Endothelial cell of umbilical vein (primary cell): ENCODE data around the gene FOLR1. TPM values are rescaled to one million over a fixed set of nuclear protein-coding genes. Genes with fewer than 3 reads are reported as not detected.

Source experiments
- BruUV-seq: library from RNA; stranded (reverse); fragments of 400-500 nt; replicated peaks from 2 replicates; lab custom pipeline; 2021; lab: Mats Ljungman, UMichigan
- CTCF ChIA-PET: fragments of 300-600, 350-600 bp; sonication (Branson Sonifier 250); formaldehyde crosslinking; loops from one replicate; lab custom pipeline; 2021; ENCODE audit warnings: antibody characterized with exemption, inconsistent platforms; lab: Charles Lee
- POLR2A ChIA-PET: fragments of 300-600, 350-600 bp; sonication (Branson Sonifier 250); formaldehyde crosslinking; loops from one replicate; lab custom pipeline; 2021; ENCODE audit warnings: antibody characterized with exemption, inconsistent platforms; lab: Charles Lee
- DNase-seq: peaks from one replicate; pipeline ENCODE4 v3.0.0-alpha.2; 2011; ENCODE audit warnings: low read depth, low spot score
- FAIRE-seq: peaks from 2 replicates; lab custom pipeline; 2011; peaks lifted over from hg19 to GRCh38; lab: Jason Lieb, UNC
- H2AFZ ChIP-seq: 2 replicates; pipeline ENCODE4 v1.6.0; 2012; ENCODE audit warnings: low read depth, low read length, control low read depth, inconsistent platforms
- H3K27ac ChIP-seq: 2 replicates; pipeline ENCODE4 v1.5.1; 2011; ENCODE audit warnings: low read depth, mild to moderate bottlenecking, control low read depth, low read length, moderate library complexity; ENCODE audit not compliant: insufficient read depth
- H3K27me3 ChIP-seq, 2 experiments: 2 replicates each; pipeline versions ENCODE4 v1.6.0 to v1.6.1; 2011; ENCODE audit warnings: low read length in 2 of 2, mixed read lengths in 1 of 2; ENCODE audit not compliant: control insufficient read depth in 2 of 2, insufficient read depth in 2 of 2
- H3K36me3 ChIP-seq, 2 experiments: 2 replicates in 1 of 2; 3 replicates in 1 of 2; pipeline ENCODE4 v1.5.1; 2011; ENCODE audit warnings: low read length in 2 of 2, mild to moderate bottlenecking in 1 of 2, moderate library complexity in 1 of 2; ENCODE audit not compliant: control insufficient read depth in 2 of 2, insufficient read depth in 2 of 2; ENCODE audit errors: extremely low read depth in 1 of 2
- H3K4me1 ChIP-seq: 3 replicates; pipeline ENCODE4 v1.5.1; 2011; ENCODE audit warnings: mild to moderate bottlenecking, low read length; ENCODE audit not compliant: control insufficient read depth, insufficient read depth; ENCODE audit errors: extremely low read depth
- H3K4me2 ChIP-seq: 2 replicates; pipeline ENCODE4 v1.6.1; 2011; ENCODE audit warnings: low read length, control low read depth, mixed read lengths; ENCODE audit not compliant: insufficient read depth
- H3K4me3 ChIP-seq, 3 experiments: fragments of 200-600 bp in 1 of 3; sonication (generic), shearing (Covaris generic) in 1 of 3; replicated peaks in 1 of 3; 2 replicates each; pipeline ENCODE4 v1.5.1; 2011 to 2016; ENCODE audit warnings: control low read depth in 3 of 3, low read length in 3 of 3, mild to moderate bottlenecking in 2 of 3, inconsistent platforms in 1 of 3, low read depth in 1 of 3, moderate library complexity in 1 of 3; ENCODE audit not compliant: insufficient read depth in 1 of 3
- H3K79me2 ChIP-seq: 2 replicates; pipeline ENCODE4 v1.6.0; 2012; ENCODE audit warnings: low read length, inconsistent platforms; ENCODE audit not compliant: control insufficient read depth, insufficient read depth
- H3K9ac ChIP-seq: replicated peaks from 2 replicates; pipeline ENCODE3; 2011; ENCODE audit warnings: low read length, control low read depth; ENCODE audit not compliant: insufficient read depth; ENCODE audit errors: extremely low read depth
- H3K9me1 ChIP-seq: replicated peaks from 3 replicates; pipeline ENCODE4 v1.6.0; 2011; ENCODE audit warnings: mild to moderate bottlenecking, low read length; ENCODE audit not compliant: control insufficient read depth, insufficient read depth; ENCODE audit errors: extremely low read depth
- H3K9me3 ChIP-seq: replicated peaks from 2 replicates; pipeline ENCODE4 v1.5.1; 2012; ENCODE audit warnings: low read length, inconsistent platforms; ENCODE audit not compliant: control insufficient read depth, insufficient read depth
- H4K20me1 ChIP-seq: replicated peaks from 2 replicates; pipeline ENCODE3; 2011; ENCODE audit warnings: mild to moderate bottlenecking, low read length; ENCODE audit not compliant: control insufficient read depth, insufficient read depth; ENCODE audit errors: extremely low read depth
- FOS ChIP-seq: IDR thresholded peaks from 2 replicates; pipeline ENCODE4 v1.6.1; 2011; ENCODE audit warnings: mild to moderate bottlenecking, low read length, moderate library complexity, borderline replicate concordance; ENCODE audit not compliant: insufficient read depth
- JUN ChIP-seq: IDR thresholded peaks from 2 replicates; pipeline ENCODE4 v1.6.1; 2011; ENCODE audit warnings: borderline replicate concordance, low read depth; ENCODE audit not compliant: insufficient read length, insufficient read depth
- POLR2A ChIP-seq: IDR thresholded peaks from 2 replicates; pipeline ENCODE4 v1.6.1; 2012; ENCODE audit warnings: low read depth, mild to moderate bottlenecking, control low read depth, low read length
- dilution Hi-C: fragments of 300-500 bp; cut with MboI; formaldehyde crosslinking; loops from one replicate; pipeline ENCODE4 v1.15.0; 2019; ENCODE audit warnings: low sequenced_read_pairs; ENCODE audit not compliant: extremely low pct_ligation_motif_present
- intact Hi-C: fragments of 100-400 bp; cut with micrococcal nuclease; formaldehyde crosslinking; loops from one replicate; pipeline ENCODE4 v1.10.0; 2022
- polyA plus RNA-seq, 4 experiments: library from polyadenylated mRNA; depleted of rRNA in 3 of 4; stranded (reverse) in 3 of 4; unstranded in 1 of 4; fragments of >200 nt; gene quantifications; 2 replicates each; pipeline versions ENCODE4 v1.2.1 to v1.2.3, GENCODE V29; 2011 to 2012; ENCODE audit warnings: missing spikeins in 1 of 4
- total RNA-seq: library from RNA; stranded (reverse); gene quantifications from 2 replicates; pipeline ENCODE4 v1.2.3, GENCODE V29; 2021
- TF ChIP-seq, protein P1 (sequence below), 2 donors: IDR thresholded peaks; 1 replicate in 1 of 2; 2 replicates in 1 of 2; pipeline ENCODE4 v1.5.1; 2011; ENCODE audit warnings: low read length in 2 of 2, mild to moderate bottlenecking in 2 of 2, moderate library complexity in 2 of 2, control low read depth in 1 of 2, inconsistent platforms in 1 of 2, low read depth in 1 of 2; ENCODE audit not compliant: insufficient read depth in 1 of 2; ENCODE audit errors: extremely low read depth in 1 of 2

Gene FOLR1
- total and polyA plus RNA-seq, 2 donors (not counting 3 experiments of a cell fraction or from before 2014, with no cell fraction given): not detected

DNA sequence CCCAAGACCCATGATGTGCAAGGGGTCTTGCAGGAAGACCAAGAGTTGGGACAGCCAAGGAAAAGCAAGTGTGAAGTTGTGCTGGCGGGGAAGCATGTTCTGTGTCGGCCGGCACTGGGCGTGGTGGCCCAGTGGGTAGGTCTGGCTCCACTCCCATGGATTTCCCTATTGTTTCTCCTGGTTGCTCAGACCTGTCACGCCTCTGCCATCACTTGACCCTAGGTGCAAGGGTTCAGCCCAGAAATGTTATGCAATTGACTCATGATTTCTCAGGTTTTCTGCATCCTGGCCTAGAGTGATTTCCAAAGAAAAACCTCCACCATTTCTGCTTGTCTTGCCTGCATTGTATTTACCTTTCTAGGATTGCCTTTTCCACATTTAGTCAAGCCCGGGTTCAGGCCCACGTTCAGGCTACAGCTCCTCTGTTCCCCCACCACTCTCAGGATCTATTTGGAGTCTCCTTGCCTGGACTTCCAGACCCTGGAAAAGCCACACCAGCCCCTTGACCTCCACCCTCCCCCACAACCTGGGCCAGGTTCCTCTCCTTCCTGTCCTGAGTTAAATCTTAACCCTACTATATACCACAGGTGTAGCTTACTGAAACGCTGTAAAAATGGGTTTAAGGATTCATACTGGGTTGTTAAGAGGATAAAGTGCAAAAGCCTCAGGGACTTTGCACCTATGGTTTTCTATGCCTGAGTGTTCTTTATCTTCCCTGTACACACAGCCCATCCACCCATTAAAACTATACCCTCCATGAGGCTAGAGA, 17.5 kb upstream of the FOLR1 start:
- H4K20me1 ChIP-seq: no peaks in the 10 kb centered on the region
- H3K9ac ChIP-seq: no peak overlapping the region
- H3K4me3 ChIP-seq: no peak overlapping the region
- peaks cover 0 to 3% of the 10 kb centered on the region in 2 experiments for H3K27me3 ChIP-seq
- no peak overlapping the region for H3K4me2 ChIP-seq
- H3K36me3 ChIP-seq: no peaks in the 10 kb centered on the region
- no peaks in the 10 kb centered on the region for H3K9me1 ChIP-seq
- H2AFZ ChIP-seq: no peak overlapping the region
- H3K4me1 ChIP-seq: no peaks in the 10 kb centered on the region
- ChIA-PET POLR2A (interaction anchor here (0.7 kb wide), 1 partner anchor 255 kb away, joined by 3 read pairs; no protein-coding TSS in a partner anchor), CTCF (interaction anchor here (1.1 kb wide), 1 partner anchor 256 kb away, joined by 3 read pairs; no protein-coding TSS in a partner anchor)
- no peak overlapping the region for H3K27ac ChIP-seq
- H3K79me2 ChIP-seq: no peaks in the 10 kb centered on the region
- no peak for DNase-seq
- intact Hi-C loops (no loop called here), dilution Hi-C loops (no loop called here)
- BruUV-seq: no TSS peak
- TF ChIP-seq JUN: no peak
- H3K9me3 ChIP-seq: no peaks in the 10 kb centered on the region
- no peak for FAIRE-seq

DNA sequence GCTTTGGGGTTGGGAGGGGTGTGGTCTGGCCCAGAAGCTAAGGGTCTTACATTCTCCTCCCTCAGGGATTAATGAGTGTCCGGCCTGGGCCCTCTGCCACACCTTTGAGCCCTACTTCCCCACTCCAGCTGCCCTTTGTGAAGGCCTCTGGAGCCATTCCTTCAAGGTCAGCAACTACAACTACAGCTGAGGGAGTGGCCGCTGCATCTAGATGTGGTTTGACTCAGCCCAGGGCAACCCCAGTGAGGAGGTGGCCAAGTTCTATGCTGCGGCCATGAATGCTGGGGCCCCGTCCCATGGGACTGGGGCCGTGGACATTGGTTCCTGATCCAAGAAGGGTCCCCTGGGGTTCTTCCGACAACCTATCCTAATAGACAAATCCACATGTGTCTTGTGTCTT, 14.3 kb upstream of the FOLR1 start:
- Histone ChIP-seq H4K20me1 (no peaks in the 10 kb centered on the region), H3K79me2 (no peaks in the 10 kb centered on the region), H3K4me3 (no peak overlapping the region), H3K9me1 (no peaks in the 10 kb centered on the region), H3K9me3 (no peaks in the 10 kb centered on the region), H3K27me3 (peaks cover 11% of the 10 kb centered on the region in 2 experiments), H3K9ac (no peak overlapping the region), H2AFZ (no peak overlapping the region), H3K27ac (no peak overlapping the region), H3K4me2 (no peak overlapping the region), H3K4me1 (no peaks in the 10 kb centered on the region), H3K36me3 (no peaks in the 10 kb centered on the region)
- ChIA-PET POLR2A (no interaction called here), CTCF (interaction anchor here (1.2 kb wide), 1 partner anchor 152 kb away, joined by 3 read pairs; no protein-coding TSS in a partner anchor)
- BruUV-seq: no TSS peak
- FAIRE-seq (no peak), DNase-seq (no peak)
- dilution Hi-C loops (no loop called here), intact Hi-C loops (no loop called here)
- TF ChIP-seq, protein P1, sequence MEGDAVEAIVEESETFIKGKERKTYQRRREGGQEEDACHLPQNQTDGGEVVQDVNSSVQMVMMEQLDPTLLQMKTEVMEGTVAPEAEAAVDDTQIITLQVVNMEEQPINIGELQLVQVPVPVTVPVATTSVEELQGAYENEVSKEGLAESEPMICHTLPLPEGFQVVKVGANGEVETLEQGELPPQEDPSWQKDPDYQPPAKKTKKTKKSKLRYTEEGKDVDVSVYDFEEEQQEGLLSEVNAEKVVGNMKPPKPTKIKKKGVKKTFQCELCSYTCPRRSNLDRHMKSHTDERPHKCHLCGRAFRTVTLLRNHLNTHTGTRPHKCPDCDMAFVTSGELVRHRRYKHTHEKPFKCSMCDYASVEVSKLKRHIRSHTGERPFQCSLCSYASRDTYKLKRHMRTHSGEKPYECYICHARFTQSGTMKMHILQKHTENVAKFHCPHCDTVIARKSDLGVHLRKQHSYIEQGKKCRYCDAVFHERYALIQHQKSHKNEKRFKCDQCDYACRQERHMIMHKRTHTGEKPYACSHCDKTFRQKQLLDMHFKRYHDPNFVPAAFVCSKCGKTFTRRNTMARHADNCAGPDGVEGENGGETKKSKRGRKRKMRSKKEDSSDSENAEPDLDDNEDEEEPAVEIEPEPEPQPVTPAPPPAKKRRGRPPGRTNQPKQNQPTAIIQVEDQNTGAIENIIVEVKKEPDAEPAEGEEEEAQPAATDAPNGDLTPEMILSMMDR (IDR thresholded peaks at IDR 0.05; ENCODE audit: extremely low read depth in 1 of 2, insufficient read depth in 1 of 2, low read depth in 1 of 2, low read length in 2 of 2): no peak
- no peak for TF ChIP-seq POLR2A
- no peak for TF ChIP-seq FOS
